Duodenal mucosa (tissue), 2 donors: Measurements from ENCODE around the gene GNB3.

Experiments
- H3K27ac ChIP-seq: one replicate; pipeline ENCODE4 v1.7.0; 2013; ENCODE audit warnings: low read depth, low read length
- H3K27me3 ChIP-seq, 2 donors: one replicate each; pipeline ENCODE4 v1.7.0; 2013; ENCODE audit warnings: low read length in 2 of 2, control low read depth in 1 of 2; ENCODE audit not compliant: insufficient read depth in 2 of 2, control insufficient read depth in 1 of 2
- H3K36me3 ChIP-seq, 2 donors: one replicate each; pipeline ENCODE4 v1.7.0; 2013; ENCODE audit warnings: low read length in 2 of 2, control low read depth in 1 of 2; ENCODE audit not compliant: insufficient read depth in 2 of 2, control insufficient read depth in 1 of 2
- H3K4me1 ChIP-seq, 2 donors: one replicate each; pipeline ENCODE4 v1.7.0; 2013; ENCODE audit warnings: low read length in 2 of 2, control low read depth in 1 of 2; ENCODE audit not compliant: insufficient read depth in 2 of 2, control insufficient read depth in 1 of 2
- H3K4me3 ChIP-seq, 2 donors: one replicate each; pipeline ENCODE4 v1.7.0; 2013; ENCODE audit warnings: low read length in 2 of 2, low read depth in 1 of 2
- H3K9ac ChIP-seq, 2 donors: one replicate each; pipeline ENCODE4 v1.7.0; 2013; ENCODE audit warnings: low read length in 2 of 2, low read depth in 1 of 2
- H3K9me3 ChIP-seq, 2 donors: one replicate each; pipeline ENCODE4 v1.7.0; 2013; ENCODE audit warnings: low read length in 2 of 2, control low read depth in 1 of 2; ENCODE audit not compliant: control insufficient read depth in 1 of 2

Gene GNB3

DNA sequence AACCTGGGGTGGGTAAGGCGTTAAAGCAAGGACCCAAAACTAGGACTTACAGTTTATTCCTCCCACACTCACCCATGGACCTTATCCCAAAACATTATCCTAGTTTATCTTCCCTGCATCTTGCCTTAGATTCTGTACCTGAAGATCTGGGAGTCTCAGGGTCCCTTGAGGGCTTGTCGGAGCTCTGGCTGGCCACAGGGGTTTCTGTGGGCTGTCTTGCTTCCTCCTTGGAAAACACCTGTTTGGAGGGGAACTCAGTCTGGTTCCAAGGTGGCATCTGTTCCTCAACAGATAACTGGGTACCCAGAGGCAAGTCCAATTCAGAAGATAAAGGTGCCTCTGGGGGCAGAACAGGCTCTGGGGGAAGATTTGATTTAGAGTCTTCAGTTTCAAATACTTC, 8.7 kb downstream of the GNB3 start:
- no peak overlapping the region for H3K27ac ChIP-seq
- H3K36me3 ChIP-seq, result peaks cover 0 to 26% of the 10 kb centered on the region in 2 donors
- H3K4me3 ChIP-seq, result no peak overlapping the region
- H3K9me3 ChIP-seq, result no peaks in the 10 kb centered on the region
- H3K9ac ChIP-seq, result no peak overlapping the region
- H3K4me1 ChIP-seq, result peaks cover 11 to 22% of the 10 kb centered on the region in 2 donors
- no peaks in the 10 kb centered on the region for H3K27me3 ChIP-seq

DNA sequence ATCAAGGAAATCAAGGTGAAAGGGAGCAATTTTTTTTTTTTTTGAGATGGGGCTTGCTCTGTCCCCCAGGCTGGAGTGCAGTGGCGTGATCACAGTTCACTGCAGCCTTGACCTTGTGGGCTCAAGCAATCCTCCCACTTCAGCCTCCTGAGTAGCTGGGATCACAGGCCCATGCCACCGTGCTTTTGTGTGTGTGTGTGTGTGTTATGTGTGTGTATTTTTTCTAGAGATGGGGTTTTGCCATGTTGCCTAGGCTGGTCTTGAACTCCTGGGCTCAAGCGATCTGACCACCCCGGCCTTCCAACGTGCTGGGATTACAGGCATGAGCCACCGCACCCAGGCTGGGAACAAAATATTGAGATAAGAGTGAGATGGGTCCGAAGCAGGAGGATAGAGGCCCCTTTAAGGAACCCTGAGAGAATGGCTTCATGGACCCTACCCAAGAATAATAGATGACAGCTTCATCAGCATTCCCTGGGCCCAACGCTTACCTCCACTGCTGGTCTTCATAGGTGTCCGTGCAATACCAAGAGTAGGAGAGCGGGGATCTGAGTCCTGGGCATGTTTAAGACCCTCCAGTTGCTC, 9.3 kb downstream of the GNB3 start:
- peaks cover 0 to 26% of the 10 kb centered on the region in 2 donors for H3K36me3 ChIP-seq
- peak overlapping the region; percentile 21 to 82 for H3K9ac ChIP-seq
- no peaks in the 10 kb centered on the region for H3K9me3 ChIP-seq
- H3K4me3 ChIP-seq, result peak overlapping the region; percentile 65 to 96
- peaks cover 11 to 22% of the 10 kb centered on the region in 2 donors for H3K4me1 ChIP-seq
- H3K27me3 ChIP-seq, result no peaks in the 10 kb centered on the region
- H3K27ac ChIP-seq, result no peak overlapping the region

DNA sequence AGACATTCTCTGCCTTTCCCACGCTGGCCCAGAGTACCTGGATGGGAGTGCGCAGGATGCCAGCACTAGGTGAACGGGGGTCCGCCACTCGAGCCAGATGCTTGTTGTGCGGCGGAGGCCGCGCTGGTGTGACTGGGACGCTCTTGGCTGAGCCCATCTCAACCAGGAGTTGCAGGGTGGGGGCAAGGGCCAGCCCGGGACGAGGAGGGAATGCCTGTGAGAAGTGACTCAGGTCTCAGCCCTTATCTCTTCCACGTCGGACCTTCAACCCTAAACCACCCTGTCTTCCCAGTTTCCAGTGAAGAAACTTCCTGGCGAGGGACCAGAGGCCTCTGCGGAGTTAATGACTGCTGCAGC, 10.0 kb downstream of the GNB3 start:
- H3K27me3 ChIP-seq, result no peaks in the 10 kb centered on the region
- no peak overlapping the region for H3K27ac ChIP-seq
- peak overlapping the region; percentile 65 to 96 for H3K4me3 ChIP-seq
- H3K4me1 ChIP-seq, result peaks cover 11 to 22% of the 10 kb centered on the region in 2 donors
- H3K9me3 ChIP-seq, result no peaks in the 10 kb centered on the region
- H3K36me3 ChIP-seq, result peaks cover 0 to 32% of the 10 kb centered on the region in 2 donors
- H3K9ac ChIP-seq, result peak overlapping the region; percentile 38 to 82

DNA sequence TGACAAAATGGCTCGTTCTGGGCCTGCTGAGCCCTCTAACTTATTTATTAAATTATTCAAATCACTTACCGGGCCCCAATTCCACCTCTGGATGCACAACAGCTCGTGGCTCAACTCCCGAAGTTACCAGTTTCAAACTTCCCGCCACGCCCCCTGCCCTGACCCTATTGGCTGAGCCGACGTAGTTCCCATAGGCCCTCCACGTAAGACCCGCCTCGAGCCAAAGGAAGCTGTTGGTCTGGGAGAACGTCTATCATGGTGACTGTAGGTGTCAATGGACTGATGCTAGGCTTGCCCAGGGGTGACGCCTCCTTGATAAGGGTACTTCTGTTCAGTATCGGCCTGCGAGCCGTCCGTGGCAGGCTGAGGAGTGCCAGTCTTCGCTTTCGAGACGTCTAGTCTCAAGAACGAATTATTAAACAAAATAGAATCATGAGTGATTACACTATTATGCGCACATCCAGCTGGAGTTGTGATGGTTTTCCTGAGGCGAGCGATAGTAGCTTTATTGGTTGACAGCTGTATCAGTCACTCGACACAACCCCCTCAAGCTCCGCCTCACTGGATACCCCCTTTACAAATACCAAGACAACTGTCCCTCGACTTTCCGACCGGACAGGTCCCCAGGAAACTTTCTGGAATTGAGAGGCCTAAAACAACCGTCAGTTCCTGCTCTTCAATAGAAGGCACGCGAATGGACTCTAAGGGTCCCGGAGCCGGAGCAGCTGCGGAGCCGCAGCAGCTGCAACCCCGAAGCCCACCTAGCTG, 10.6 kb downstream of the GNB3 start, which contains the start of gene CDCA3:
CDCA3 (minus strand) TSS at position 134 of the 768 bp plus-strand sequence. CDS start 334 bp downstream, outside the sequence.
- Histone ChIP-seq H3K36me3 (peaks cover 0 to 36% of the 10 kb centered on the region in 2 donors), H3K4me1 (peaks cover 11 to 22% of the 10 kb centered on the region in 2 donors), H3K4me3 (peak within 1 kb of the TSS; percentile 65 to 96), H3K9ac (peak within 1 kb of the TSS; percentile 82 to 86), H3K27ac (peak within 1 kb of the TSS; percentile 83), H3K9me3 (no peaks in the 10 kb centered on the region), H3K27me3 (no peaks in the 10 kb centered on the region)

DNA sequence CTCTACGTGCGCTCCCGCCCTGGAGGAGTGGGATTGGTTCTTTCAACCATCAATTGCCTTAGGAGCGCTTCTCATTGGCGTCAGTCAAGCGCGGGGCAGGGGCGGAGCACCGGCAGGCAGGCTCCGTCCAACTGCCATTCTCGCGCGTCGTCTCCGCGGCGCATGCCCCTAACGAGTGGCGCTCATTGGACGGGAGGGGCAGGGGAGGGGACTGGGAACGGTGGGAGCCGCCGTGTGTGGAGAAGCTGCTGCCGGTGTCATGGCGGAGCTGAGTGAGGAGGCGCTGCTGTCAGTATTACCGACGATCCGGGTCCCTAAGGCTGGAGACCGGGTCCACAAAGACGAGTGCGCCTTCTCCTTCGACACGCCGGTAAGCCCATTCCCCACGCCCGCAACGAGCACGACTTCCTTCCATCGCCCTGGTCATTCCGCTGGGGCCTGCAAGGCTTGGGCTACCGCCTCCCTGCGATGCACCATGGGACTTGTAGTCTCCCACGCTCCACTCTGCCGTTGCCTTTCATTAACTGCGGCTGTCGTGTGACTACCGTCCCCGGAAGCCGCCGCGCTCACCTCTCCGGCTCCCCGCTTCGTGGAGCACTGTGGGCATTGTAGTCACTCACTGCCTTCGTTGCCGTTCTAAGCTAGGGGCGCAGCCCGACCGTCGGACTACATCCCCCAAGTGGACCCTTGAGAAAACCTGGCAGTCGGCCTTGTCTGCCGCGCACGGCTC, 11.4 kb downstream of the GNB3 start, which contains the start of gene USP5:
USP5 (plus strand) TSS at position 230 of the 730 bp plus-strand sequence; CDS start at position 260, 30 bp downstream.
- Histone ChIP-seq H3K9ac (peak within 1 kb of the TSS; percentile 82 to 86), H3K4me3 (peak within 1 kb of the TSS; percentile 65 to 96), H3K36me3 (peaks cover 0 to 36% of the 10 kb centered on the region in 2 donors), H3K27me3 (no peaks in the 10 kb centered on the region), H3K9me3 (no peaks in the 10 kb centered on the region), H3K27ac (peak within 1 kb of the TSS; percentile 83), H3K4me1 (peaks cover 11 to 22% of the 10 kb centered on the region in 2 donors)

DNA sequence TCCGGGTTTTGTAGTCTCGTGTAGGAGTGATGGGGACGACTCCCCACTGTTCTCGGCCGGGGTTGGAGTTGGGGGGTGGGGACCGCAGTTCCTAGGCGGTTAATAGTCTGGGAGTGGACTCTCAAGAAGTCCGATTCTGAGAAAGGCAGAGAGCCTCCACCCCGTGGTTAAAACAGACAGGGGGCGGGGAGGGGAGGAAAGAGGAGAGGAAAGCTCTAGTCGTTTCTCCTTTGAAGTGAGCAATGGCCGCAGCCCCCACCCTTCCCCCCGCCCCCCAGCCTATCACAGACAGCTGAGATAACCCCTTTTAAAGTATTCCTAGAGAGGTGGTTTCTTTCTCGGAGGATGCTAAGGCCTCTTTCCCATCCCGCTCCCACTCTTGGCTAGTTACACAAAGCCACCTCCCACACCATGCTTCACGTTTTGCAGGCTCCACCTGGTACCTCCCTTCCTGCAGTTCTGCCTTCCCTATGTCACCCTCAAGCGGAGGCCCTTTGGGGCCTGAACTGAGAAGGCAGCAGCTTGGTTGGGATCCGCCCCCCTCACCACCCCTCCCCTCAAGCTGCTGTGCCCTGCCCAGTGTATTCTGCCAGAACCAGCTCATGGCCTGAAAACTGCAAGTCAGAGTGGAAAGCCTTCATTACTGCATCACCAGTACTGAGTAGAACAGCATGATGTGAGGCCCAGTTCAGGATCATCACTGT, 12.1 kb downstream of the GNB3 start:
- no peaks in the 10 kb centered on the region for H3K9me3 ChIP-seq
- H3K27ac ChIP-seq, result no peak overlapping the region
- H3K27me3 ChIP-seq, result no peaks in the 10 kb centered on the region
- peaks cover 11 to 22% of the 10 kb centered on the region in 2 donors for H3K4me1 ChIP-seq
- peak overlapping the region; percentile 63 to 65 for H3K4me3 ChIP-seq
- peaks cover 7 to 38% of the 10 kb centered on the region in 2 donors for H3K36me3 ChIP-seq
- H3K9ac ChIP-seq, result peak overlapping the region; percentile 31 to 45

DNA sequence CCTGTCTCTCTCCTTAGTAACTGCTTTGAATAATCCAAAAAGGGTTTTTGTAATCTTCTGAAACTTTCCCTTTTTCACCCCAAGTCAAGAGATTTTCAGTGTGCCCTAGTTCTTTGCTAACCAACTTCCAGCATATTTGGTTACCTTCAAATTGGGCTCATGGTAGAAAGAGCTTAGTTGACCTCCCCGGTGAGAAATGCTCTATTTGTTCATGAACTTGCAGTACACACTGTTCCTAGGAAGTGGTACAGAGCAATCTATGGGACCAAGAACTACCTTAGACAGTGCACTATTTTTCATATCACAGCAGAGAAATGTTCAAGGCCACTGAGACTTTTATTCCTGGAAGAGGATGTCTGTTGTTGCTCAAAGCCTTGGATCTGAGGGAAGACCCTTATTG, 12.9 kb downstream of the GNB3 start:
- H3K9me3 ChIP-seq, result no peaks in the 10 kb centered on the region
- no peak overlapping the region for H3K4me3 ChIP-seq
- peak overlapping the region in 1 of 2 donors; percentile 31 for H3K9ac ChIP-seq
- H3K27me3 ChIP-seq, result no peaks in the 10 kb centered on the region
- H3K27ac ChIP-seq, result no peak overlapping the region
- peaks cover 11 to 22% of the 10 kb centered on the region in 2 donors for H3K4me1 ChIP-seq
- peaks cover 15 to 44% of the 10 kb centered on the region in 2 donors for H3K36me3 ChIP-seq

DNA sequence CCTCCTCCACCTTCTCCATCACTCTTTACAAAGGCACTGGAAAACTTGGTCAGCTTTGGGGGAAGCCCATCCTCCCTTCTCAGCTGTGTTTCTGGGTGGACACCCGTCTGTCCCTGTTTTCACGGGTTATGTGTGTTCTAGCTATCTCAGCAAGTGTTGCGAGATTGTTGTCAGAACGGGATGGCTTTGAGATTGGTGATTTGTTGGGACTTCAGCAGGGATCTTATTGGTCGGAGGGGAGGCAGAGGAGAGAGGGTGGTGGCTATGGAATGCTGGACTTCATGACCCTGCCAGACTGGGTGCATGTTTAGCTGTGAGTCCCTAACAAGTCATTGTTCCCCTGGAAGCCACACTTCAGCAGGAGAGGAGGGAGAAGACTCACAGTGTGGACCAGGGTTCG, 13.3 kb downstream of the GNB3 start:
- Histone ChIP-seq H3K4me3 (no peak overlapping the region), H3K27me3 (no peaks in the 10 kb centered on the region), H3K9me3 (no peaks in the 10 kb centered on the region), H3K27ac (no peak overlapping the region), H3K4me1 (peaks cover 11 to 19% of the 10 kb centered on the region in 2 donors), H3K9ac (no peak overlapping the region), H3K36me3 (peaks cover 19 to 44% of the 10 kb centered on the region in 2 donors)

DNA sequence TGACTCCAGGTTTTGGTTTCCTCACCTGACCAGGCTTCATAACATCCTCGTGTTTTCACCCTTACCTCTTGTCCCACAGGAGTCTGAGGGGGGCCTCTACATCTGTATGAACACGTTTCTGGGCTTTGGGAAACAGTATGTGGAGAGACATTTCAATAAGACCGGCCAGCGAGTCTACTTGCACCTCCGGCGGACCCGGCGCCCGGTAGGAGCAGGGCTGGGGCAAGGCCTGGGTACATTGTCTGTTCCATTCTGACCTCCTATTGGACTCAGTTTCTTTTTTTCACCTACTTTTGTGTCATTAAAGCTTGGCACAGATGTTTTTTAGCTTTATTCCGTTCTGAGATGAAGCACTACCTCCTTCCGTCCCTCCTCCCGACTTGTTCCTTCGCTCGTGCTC, 14.6 kb downstream of the GNB3 start:
- no peaks in the 10 kb centered on the region for H3K27me3 ChIP-seq
- no peak overlapping the region for H3K4me3 ChIP-seq
- H3K36me3 ChIP-seq, result peaks cover 26 to 50% of the 10 kb centered on the region in 2 donors
- H3K9ac ChIP-seq, result no peak overlapping the region
- H3K4me1 ChIP-seq, result peaks cover 7 to 11% of the 10 kb centered on the region in 2 donors
- no peak overlapping the region for H3K27ac ChIP-seq
- no peaks in the 10 kb centered on the region for H3K9me3 ChIP-seq
